Activated T-cell treated with anti-CD3 and anti-CD28 coated beads for 4 hours (primary cell): ENCODE results near the gene CAB39.

ENCODE experiments used
- DNase-seq: peaks from one replicate; pipeline ENCODE4 v3.0.0-alpha.2; 2020

Gene CAB39

GRCh38 chr2:230758566-230759480 lies 46.2 kb downstream of the CAB39 start:
- no peak for DNase-seq

GRCh38 chr2:230759481-230760167 lies 47.0 kb downstream of the CAB39 start:
- no peak for DNase-seq

DNA sequence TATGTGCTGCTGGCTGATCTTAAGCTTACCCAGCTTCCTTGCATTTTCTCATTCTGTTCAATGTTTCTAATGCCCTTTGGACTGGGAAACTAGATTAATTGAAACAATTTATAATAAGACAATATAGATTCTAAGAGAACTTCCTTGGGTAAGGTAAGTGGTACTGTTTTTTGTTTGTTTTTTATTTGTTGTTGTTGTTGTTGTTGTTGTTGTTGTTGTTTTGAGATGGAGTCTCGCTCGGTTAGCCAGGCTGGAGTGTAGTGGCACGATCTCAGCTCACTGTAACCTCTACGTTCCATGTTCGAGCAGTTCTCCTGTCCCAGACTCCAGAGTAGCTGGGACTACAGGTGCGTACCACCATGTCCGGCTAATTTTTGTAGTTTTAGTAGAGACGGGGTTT lies 49.1 kb downstream of the CAB39 start:
- DNase-seq = no peak

GRCh38 chr2:230762317-230762896 lies 49.8 kb downstream of the CAB39 start:
- no peak for DNase-seq

DNA sequence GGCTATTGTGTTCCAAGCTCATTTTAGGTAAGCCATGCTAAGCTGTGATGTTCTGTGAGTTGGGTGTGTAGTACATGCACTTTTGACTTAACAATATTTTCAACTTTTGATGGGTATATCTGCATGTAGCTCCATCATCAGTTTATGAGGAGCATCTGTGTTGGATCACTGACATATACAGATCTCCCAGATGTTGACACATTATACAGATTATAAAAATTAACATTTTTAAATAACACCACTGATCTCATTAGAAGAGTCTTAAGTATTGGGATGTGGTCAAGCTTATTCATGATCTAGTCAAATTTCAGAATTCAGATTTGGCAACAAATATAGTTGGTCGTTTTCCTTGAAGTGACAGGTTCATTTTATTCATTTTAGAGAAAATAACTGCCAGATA lies 51.7 kb downstream of the CAB39 start:
- no peak for DNase-seq

- DNase-seq = no peak
Measured at GRCh38 chr2:230765611-230766300, 53.1 kb downstream of the CAB39 start.

GRCh38 chr2:230767862-230768388 lies 55.3 kb downstream of the CAB39 start:
- DNase-seq = no peak

- no peak for DNase-seq
Measured at GRCh38 chr2:230770804-230771203, 58.2 kb downstream of the CAB39 start.

DNA sequence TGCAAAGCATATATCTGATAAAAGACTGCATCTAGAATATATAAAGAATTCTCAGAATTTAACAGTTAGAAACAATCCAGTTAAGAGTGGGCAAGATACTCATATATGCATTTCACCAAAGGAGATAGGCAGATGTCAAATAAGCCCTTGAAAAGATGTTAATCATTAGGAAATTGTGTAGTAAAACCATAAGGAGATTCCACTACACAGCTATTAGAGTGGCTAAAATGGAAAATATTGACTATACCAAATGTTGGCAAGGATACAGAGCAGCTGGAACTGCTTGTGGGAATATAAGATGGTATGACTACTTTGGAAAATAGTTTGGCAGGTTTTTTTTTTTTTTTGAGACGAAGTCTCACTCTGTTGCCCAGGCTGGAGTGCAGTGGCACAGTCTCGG lies 59.5 kb downstream of the CAB39 start:
- DNase-seq = no peak

DNA sequence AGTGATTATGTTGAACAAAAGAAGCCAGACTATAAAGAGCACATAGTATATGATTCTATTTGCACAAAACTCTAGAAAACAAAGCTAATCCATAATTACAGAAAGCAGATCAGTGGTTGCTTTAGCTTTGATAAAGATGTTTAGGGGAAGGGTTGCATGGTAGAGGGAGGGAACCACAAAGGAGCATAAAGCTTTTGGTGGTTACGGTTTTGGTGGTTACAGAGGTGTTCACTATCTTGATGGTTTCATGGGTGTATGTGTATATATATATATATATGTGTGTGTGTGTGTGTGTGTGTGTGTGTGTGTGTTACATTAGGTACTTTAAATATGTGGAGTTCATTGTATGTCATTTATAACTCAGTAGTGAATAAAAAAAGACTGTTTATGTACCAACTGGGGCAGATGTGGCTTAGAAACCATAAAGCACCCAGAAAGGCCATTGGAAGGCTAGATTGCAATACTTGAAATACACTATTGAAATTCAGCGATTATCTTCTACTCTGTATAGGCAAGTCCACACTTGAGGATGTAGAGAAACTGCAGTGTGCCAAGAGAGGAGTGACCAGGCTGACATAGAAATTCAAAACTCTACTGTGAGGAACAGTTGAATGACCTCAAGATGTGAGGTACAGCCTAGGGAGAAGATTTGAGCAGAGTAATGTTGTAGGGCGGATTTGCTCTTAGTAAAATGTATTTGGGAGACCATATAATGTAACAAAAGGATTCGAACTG lies 60.6 kb downstream of the CAB39 start:
- DNase-seq = no peak

- no peak for DNase-seq
Measured at GRCh38 chr2:230774348-230774951, 61.8 kb downstream of the CAB39 start.

DNA sequence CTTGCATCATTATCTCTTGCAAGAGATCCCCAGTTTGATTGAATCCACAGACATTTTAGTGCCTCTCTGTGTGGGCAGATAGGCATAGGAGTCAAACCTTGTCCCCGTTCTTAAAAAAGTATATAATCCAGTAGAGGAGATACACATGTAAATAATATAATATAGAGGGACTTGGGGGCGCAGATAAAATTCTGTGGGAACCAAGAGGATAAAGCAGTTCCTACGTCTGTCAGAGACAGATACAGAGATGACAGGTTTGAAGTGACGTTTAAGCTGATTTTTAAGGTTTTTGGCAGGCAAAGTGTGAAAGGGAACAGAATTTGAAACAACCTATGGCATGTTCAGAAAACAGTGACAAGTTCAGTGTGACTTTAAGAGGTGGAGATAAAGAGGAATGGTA lies 63.1 kb downstream of the CAB39 start:
- no peak for DNase-seq

DNA sequence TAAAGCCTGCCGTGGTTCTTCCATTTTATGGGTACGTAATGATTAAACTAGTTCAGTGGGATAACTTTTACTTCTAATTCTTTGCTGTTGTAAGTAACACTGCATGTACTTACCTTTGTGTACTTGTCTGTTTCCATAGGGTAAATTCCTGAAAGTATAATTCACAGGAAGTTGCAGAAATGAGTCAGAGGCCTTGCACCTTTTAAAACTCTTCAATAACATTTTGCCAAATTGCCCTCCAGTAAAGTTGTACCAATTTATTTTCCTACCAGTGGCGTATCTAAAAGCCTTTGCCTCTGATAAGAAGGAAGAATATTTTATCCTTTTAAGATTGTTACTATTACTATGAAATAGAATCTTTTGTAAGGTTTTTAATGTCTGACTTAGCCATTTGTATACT lies 65.1 kb downstream of the CAB39 start:
- DNase-seq = no peak

GRCh38 chr2:230778350-230779063 lies 65.9 kb downstream of the CAB39 start:
- no peak for DNase-seq

- no peak for DNase-seq
Measured at GRCh38 chr2:230779126-230779525, 66.5 kb downstream of the CAB39 start.

GRCh38 chr2:230779607-230780006 lies 67.0 kb downstream of the CAB39 start:
- DNase-seq = no peak

- no peak for DNase-seq
Measured at GRCh38 chr2:230781130-230781797, 68.6 kb downstream of the CAB39 start.

- DNase-seq = no peak
Measured at GRCh38 chr2:230783101-230783500, 70.5 kb downstream of the CAB39 start.

- no peak for DNase-seq
Measured at GRCh38 chr2:230784795-230785194, 72.2 kb downstream of the CAB39 start.

DNA sequence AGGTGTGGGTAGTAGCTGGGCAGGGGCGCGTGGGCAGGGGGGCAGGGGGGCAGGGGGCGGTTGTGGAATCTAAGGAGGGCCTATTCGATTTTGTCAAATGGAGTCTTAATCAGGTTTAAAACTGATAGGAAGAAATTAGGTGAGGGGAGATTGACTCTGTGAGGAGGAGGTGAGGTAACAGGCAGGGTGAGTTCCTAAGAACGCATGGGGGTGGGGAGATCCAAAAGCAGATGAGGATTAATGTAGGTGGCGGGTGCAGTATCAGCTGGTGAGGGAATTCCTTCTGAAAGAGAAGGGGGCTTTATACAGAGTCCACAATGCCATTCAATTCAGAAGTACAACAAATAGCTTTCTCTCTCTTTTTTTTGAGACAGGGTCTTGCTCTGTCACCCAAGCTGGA lies 72.7 kb downstream of the CAB39 start:
- no peak for DNase-seq

DNA sequence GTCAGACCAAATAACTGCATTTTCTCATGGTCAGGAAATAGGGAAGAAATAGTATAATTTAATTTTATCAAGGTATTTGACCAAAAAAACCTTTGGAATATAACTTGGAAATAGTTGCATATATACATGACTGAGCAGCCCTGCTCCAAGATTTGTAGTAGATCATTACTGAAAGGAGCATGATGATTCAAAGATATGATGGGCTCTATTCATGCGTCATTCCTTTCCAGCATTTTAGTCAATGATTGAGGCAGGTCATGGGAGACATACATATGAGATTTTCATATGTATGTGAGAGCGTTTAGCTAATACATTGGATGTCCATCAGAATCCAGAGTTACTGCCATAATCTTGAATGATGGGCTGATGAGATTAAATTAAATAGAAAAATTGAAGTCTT lies 74.5 kb downstream of the CAB39 start:
- DNase-seq = no peak
